K562 (cell line): Measurements from ENCODE around the gene FUNDC2. TPM values are rescaled to one million over a fixed set of nuclear protein-coding genes. Genes with fewer than 3 reads are reported as not detected.

Source experiments
- CC2D1A ChIP-seq: fragments of 450-650 bp; IDR thresholded peaks from 2 replicates; pipeline ENCODE4 v1.6.1; 2017; ENCODE audit warnings: mild to moderate bottlenecking
- E2F3 ChIP-seq: fragments of 250-450 bp; sonication (Bioruptor Pico); IDR thresholded peaks from 2 replicates; pipeline ENCODE4 v1.4.0; 2020; ENCODE audit warnings: mild to moderate bottlenecking
- FOXJ2 ChIP-seq: fragments of 200-800 bp; sonication (Bioruptor generic); IDR thresholded peaks from 2 replicates; pipeline ENCODE4 v1.6.1; 2016; ENCODE audit warnings: missing genetic modification characterization, missing compliant biosample characterization
- NCOR1 ChIP-seq: fragments of 450-650 bp; IDR thresholded peaks from 2 replicates; pipeline ENCODE4 v1.6.1; 2016; ENCODE audit warnings: mild to moderate bottlenecking, moderate library complexity
- POLR2AphosphoS5 ChIP-seq: IDR thresholded peaks from 2 replicates; pipeline ENCODE4 v1.6.1; 2011; ENCODE audit warnings: mild to moderate bottlenecking, low read depth, low read length, moderate library complexity; ENCODE audit not compliant: control insufficient read depth, insufficient read depth
- PPARD ChIP-seq: fragments of 250-450 bp; sonication (Bioruptor Pico); IDR thresholded peaks from 2 replicates; pipeline ENCODE4 v1.8.0; 2022; ENCODE audit warnings: inconsistent platforms, mild to moderate bottlenecking, moderate library complexity
- PRDM10 ChIP-seq: fragments of 450-650 bp; IDR thresholded peaks from 2 replicates; pipeline ENCODE4 v1.6.1; 2018; ENCODE audit not compliant: partially characterized antibody
- STAG1 ChIP-seq: sonication (generic); formaldehyde crosslinking; IDR thresholded peaks from 2 replicates; pipeline ENCODE4 v1.5.0; 2020; ENCODE audit warnings: missing genetic modification reagents, borderline replicate concordance
- TAF1 ChIP-seq: IDR thresholded peaks from 2 replicates; pipeline ENCODE4 v1.6.1; 2011; ENCODE audit warnings: mild to moderate bottlenecking, low read length, moderate library complexity; ENCODE audit not compliant: insufficient read depth, control insufficient read depth, severe bottlenecking; ENCODE audit errors: extremely low read depth
- THRAP3 ChIP-seq: fragments of 450-650 bp; IDR thresholded peaks from 2 replicates; pipeline ENCODE4 v1.6.1; 2016; ENCODE audit warnings: mild to moderate bottlenecking, inconsistent platforms, borderline replicate concordance
- ZBTB7A ChIP-seq: IDR thresholded peaks from 2 replicates; pipeline ENCODE4 v1.6.1; 2011; ENCODE audit warnings: low read depth, mild to moderate bottlenecking, low read length, moderate library complexity, borderline replicate concordance; ENCODE audit not compliant: control insufficient read depth
- polyA plus RNA-seq, 8 experiments: library from polyadenylated mRNA; depleted of rRNA in 4 of 8; stranded (reverse) in 5 of 8; unstranded in 3 of 8; fragments of >200 nt; fragmentation: Nextera tagmentation in 2 of 8; fragmentation: Illumina TruSeq in 1 of 8; extraction: Ambion mirVana in 2 of 8; extraction: Trizol in 1 of 8; gene quantifications; 2 replicates each; pipeline versions ENCODE4 v1.2.1 to v1.2.3, GENCODE V29; 2011 to 2014; ENCODE audit warnings: inconsistent platforms in 1 of 8, missing spikeins in 1 of 8
- total RNA-seq, 7 experiments: library from RNA; depleted of rRNA in 6 of 7; stranded (reverse); fragments of >200 nt in 6 of 7; fragmentation: Illumina TruSeq in 2 of 7; extraction: Trizol in 2 of 7; gene quantifications; 2 replicates each; pipeline versions ENCODE4 v1.2.1 to v1.2.3, GENCODE V29; 2011 to 2021; ENCODE audit warnings: low replicate concordance in 1 of 7
- TF ChIP-seq, protein P1 (sequence below), 2 experiments: fragments of 450-650 bp in 1 of 2; IDR thresholded peaks; 2 replicates each; pipeline ENCODE4 v1.6.1; 2011 to 2017; ENCODE audit warnings: low read depth in 2 of 2, antibody characterized with exemption in 1 of 2, borderline replicate concordance in 1 of 2, low read length in 1 of 2, mild to moderate bottlenecking in 1 of 2, mixed read lengths in 1 of 2; ENCODE audit not compliant: control insufficient read depth in 1 of 2
- TF ChIP-seq, protein P2 (sequence below): sonication (generic); formaldehyde crosslinking; IDR thresholded peaks from 2 replicates; pipeline ENCODE4 v1.8.1; 2023; ENCODE audit warnings: mild to moderate bottlenecking, missing genetic modification reagents, moderate library complexity
- TF ChIP-seq, protein P3 (sequence below): sonication (generic); formaldehyde crosslinking; IDR thresholded peaks from 2 replicates; pipeline ENCODE4 v1.8.0; 2022; ENCODE audit warnings: mild to moderate bottlenecking, low read depth, missing genetic modification reagents
- TF ChIP-seq, protein P4 (sequence below): sonication (generic); formaldehyde crosslinking; IDR thresholded peaks from 2 replicates; pipeline ENCODE4 v1.5.0; 2020; ENCODE audit warnings: missing genetic modification reagents

FUNDC2 gene
- total and polyA plus RNA-seq, 9 of the 15 experiments (the other 6 are each of a cell fraction or from before 2014, with no cell fraction given) = 50.6 to 235 (median 123) TPM

DNA sequence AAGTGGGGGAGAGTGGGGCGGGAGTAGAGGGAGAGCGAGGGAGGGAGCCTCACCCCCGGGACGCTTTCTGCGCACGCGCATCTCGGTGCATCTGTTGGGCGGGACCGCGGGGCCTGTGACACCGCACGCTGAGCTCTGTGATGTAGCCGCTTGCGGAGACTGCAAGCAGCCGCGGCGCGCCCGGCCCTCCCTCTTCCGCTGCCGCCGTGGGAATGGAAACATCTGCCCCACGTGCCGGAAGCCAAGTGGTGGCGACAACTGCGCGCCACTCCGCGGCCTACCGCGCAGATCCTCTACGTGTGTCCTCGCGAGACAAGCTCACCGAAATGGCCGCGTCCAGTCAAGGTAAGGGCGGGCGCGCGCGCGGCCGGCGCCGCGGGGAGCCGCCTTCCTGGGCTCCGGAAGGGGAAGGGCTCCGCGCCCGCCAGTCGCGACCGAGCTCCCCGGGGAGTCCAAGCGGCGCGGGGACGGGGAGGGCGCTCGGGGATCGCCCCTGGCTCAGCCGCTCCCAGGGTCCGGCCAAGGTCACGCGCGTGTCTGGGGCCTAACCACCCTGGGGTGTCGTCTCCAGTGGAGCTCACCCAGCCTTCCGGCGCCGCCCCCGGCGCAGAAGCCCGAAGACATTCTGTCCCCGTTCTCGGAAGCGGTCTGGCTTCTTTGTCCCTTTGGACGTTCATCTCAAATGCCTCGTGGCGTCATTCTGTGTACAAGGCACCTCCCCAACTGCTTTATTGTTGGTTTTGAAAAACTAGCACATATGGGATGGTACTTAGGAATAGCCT is at the start of gene FUNDC2 (continued):
- TF ChIP-seq, protein P1, sequence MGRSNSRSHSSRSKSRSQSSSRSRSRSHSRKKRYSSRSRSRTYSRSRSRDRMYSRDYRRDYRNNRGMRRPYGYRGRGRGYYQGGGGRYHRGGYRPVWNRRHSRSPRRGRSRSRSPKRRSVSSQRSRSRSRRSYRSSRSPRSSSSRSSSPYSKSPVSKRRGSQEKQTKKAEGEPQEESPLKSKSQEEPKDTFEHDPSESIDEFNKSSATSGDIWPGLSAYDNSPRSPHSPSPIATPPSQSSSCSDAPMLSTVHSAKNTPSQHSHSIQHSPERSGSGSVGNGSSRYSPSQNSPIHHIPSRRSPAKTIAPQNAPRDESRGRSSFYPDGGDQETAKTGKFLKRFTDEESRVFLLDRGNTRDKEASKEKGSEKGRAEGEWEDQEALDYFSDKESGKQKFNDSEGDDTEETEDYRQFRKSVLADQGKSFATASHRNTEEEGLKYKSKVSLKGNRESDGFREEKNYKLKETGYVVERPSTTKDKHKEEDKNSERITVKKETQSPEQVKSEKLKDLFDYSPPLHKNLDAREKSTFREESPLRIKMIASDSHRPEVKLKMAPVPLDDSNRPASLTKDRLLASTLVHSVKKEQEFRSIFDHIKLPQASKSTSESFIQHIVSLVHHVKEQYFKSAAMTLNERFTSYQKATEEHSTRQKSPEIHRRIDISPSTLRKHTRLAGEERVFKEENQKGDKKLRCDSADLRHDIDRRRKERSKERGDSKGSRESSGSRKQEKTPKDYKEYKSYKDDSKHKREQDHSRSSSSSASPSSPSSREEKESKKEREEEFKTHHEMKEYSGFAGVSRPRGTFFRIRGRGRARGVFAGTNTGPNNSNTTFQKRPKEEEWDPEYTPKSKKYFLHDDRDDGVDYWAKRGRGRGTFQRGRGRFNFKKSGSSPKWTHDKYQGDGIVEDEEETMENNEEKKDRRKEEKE (IDR thresholded peaks at IDR 0.05; ENCODE audit: borderline replicate concordance in 1 of 2, control insufficient read depth in 1 of 2, low read depth in 2 of 2, low read length in 1 of 2) = no peak
- TF ChIP-seq POLR2AphosphoS5 (peak; percentile 51; the same call in 1 of the 2 replicates), STAG1 (CRISPR knock-in tag) (no peak), E2F3 (CRISPR knock-in tag) (peak; percentile 71), FOXJ2 (tag) (no peak), TAF1 (peak; percentile 74), PPARD (CRISPR knock-in tag) (no peak), PRDM10 (peak; percentile 86), THRAP3 (no peak), CC2D1A (no peak), NCOR1 (no peak; the same call in 1 of the 2 replicates), ZBTB7A (peak; percentile 69; the same call in 1 of the 2 replicates)
- TF ChIP-seq, protein P2, sequence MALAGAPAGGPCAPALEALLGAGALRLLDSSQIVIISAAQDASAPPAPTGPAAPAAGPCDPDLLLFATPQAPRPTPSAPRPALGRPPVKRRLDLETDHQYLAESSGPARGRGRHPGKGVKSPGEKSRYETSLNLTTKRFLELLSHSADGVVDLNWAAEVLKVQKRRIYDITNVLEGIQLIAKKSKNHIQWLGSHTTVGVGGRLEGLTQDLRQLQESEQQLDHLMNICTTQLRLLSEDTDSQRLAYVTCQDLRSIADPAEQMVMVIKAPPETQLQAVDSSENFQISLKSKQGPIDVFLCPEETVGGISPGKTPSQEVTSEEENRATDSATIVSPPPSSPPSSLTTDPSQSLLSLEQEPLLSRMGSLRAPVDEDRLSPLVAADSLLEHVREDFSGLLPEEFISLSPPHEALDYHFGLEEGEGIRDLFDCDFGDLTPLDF (CRISPR knock-in tag) = peak; percentile 81; the same call in 1 of the 2 replicates
- TF ChIP-seq, protein P3, sequence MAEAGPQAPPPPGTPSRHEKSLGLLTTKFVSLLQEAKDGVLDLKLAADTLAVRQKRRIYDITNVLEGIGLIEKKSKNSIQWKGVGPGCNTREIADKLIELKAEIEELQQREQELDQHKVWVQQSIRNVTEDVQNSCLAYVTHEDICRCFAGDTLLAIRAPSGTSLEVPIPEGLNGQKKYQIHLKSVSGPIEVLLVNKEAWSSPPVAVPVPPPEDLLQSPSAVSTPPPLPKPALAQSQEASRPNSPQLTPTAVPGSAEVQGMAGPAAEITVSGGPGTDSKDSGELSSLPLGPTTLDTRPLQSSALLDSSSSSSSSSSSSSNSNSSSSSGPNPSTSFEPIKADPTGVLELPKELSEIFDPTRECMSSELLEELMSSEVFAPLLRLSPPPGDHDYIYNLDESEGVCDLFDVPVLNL (CRISPR knock-in tag) = 0 out of 2 replicates have a peak, but pooled peaks have one; percentile 65
- TF ChIP-seq, protein P4, sequence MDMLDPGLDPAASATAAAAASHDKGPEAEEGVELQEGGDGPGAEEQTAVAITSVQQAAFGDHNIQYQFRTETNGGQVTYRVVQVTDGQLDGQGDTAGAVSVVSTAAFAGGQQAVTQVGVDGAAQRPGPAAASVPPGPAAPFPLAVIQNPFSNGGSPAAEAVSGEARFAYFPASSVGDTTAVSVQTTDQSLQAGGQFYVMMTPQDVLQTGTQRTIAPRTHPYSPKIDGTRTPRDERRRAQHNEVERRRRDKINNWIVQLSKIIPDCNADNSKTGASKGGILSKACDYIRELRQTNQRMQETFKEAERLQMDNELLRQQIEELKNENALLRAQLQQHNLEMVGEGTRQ = peak; percentile 87
